T-helper 17 cell (primary cell): ENCODE results near the gene CCT5. TPM values are rescaled to one million over a fixed set of nuclear protein-coding genes. Genes with fewer than 3 reads are reported as not detected.

Experiments used
- total RNA-seq, 4 donors: library from RNA in 2 of 4; stranded (reverse) in 2 of 4; gene quantifications; one replicate each; pipeline ENCODE4 v1.2.3 and lab custom pipeline; 2022 to 2026

Gene CCT5
- total RNA-seq, 2 donors from 2014 or later, result 62.6 to 73.0 TPM

Other genes with a start within 250 kb of the CCT5 start
- gene ATPSCKMT, start 392 bp upstream of the CCT5 start, total RNA-seq, result 1 to 10 TPM; 6.1 to 6.5 TPM
- under 1 TPM; 0.22 to 0.39 TPM for gene CMBL, start 57.6 kb downstream of the CCT5 start, total RNA-seq
- gene MARCHF6, start 103.4 kb downstream of the CCT5 start, total RNA-seq, result 100 to 1,000 TPM; 156 to 198 TPM
- gene ROPN1L, start 191.6 kb downstream of the CCT5 start, total RNA-seq, result 1 to 10 TPM; 4.7 to 5.3 TPM